ENCODE results near the gene RNF34.

The RNF34 gene

DNA sequence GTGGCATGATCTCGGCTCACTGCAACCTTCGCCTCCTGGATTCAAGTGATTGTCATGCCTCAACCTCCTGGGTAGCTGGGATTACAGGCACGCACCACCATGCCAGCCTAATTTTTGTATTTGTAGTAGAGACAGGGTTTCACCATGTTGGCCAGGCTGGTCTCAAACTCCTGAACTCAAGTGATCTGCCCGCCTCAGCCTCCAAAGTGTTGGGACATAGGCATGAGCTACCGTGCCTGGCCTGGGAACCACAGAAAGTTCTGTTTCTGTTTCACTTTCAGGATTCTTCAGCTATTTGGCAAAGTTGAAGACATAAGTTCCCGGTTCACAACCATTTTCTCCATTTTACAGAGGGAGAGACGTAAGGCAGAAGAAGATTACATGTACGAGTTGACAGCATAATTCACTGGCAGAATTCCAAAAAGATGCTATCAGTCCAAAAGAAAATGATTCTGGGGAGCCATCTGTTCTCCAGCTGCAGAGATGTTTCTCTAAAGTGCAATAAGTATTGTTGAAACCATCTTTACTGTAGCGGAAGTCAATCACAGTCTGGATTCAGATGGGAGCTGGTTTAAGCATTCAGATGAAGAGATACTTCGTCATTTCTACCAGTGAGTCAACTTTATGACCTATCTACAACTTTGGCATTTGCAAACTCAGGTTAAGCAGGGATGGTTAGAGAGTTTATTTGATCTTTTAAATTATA, 8.1 kb upstream of the RNF34 start:
- DNase-seq (ENCODE audit: extremely low spot score) = peak; percentile 60
- ChIA-PET CTCF (interaction anchor here (1.2 to 1.7 kb wide), 5 partner anchors 8 to 56 kb away, joined by 3 to 5 read pairs (median 3); partner anchors contain the start of gene RNF34), POLR2A (interaction anchor here (0.7 kb wide), 1 partner anchor 9 kb away, joined by 4 read pairs; the partner anchor contains the start of gene RNF34)
- TF ChIP-seq, protein P1, sequence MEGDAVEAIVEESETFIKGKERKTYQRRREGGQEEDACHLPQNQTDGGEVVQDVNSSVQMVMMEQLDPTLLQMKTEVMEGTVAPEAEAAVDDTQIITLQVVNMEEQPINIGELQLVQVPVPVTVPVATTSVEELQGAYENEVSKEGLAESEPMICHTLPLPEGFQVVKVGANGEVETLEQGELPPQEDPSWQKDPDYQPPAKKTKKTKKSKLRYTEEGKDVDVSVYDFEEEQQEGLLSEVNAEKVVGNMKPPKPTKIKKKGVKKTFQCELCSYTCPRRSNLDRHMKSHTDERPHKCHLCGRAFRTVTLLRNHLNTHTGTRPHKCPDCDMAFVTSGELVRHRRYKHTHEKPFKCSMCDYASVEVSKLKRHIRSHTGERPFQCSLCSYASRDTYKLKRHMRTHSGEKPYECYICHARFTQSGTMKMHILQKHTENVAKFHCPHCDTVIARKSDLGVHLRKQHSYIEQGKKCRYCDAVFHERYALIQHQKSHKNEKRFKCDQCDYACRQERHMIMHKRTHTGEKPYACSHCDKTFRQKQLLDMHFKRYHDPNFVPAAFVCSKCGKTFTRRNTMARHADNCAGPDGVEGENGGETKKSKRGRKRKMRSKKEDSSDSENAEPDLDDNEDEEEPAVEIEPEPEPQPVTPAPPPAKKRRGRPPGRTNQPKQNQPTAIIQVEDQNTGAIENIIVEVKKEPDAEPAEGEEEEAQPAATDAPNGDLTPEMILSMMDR (IDR thresholded peaks at IDR 0.05; ENCODE audit: control extremely low read depth, extremely low read depth, low read depth, missing control alignments) = no peak

GRCh38 chr12:121392325-121392716, 7.6 kb upstream of the RNF34 start:
- POLR2A ChIA-PET = interaction anchor here (0.7 kb wide), 1 partner anchor 8 kb away, joined by 4 read pairs; the partner anchor contains the start of gene RNF34

GRCh38 chr12:121397521-121397920, 2.4 kb upstream of the RNF34 start:
- TF ChIP-seq, protein P1 (IDR thresholded peaks at IDR 0.05; ENCODE audit: control extremely low read depth, extremely low read depth, low read depth, missing control alignments) = no peak
- CTCF ChIA-PET = interaction anchor here (1.1 kb wide), 1 partner anchor 14 kb away, joined by 3 read pairs; no protein-coding TSS in a partner anchor
- no peak for DNase-seq (ENCODE audit: extremely low spot score)
- POLR2A ChIA-PET = no interaction called here

More at GRCh38 chr12:121392325-121392716, 7.6 kb upstream of the RNF34 start:
- CTCF ChIA-PET = interaction anchor here (1.3 to 1.7 kb wide), 4 partner anchors 8 to 57 kb away, joined by 3 to 5 read pairs (median 4); partner anchors contain the start of gene RNF34
- DNase-seq (ENCODE audit: extremely low spot score) = no peak
- TF ChIP-seq, protein P1 (IDR thresholded peaks at IDR 0.05; ENCODE audit: control extremely low read depth, extremely low read depth, low read depth, missing control alignments) = no peak

DNA sequence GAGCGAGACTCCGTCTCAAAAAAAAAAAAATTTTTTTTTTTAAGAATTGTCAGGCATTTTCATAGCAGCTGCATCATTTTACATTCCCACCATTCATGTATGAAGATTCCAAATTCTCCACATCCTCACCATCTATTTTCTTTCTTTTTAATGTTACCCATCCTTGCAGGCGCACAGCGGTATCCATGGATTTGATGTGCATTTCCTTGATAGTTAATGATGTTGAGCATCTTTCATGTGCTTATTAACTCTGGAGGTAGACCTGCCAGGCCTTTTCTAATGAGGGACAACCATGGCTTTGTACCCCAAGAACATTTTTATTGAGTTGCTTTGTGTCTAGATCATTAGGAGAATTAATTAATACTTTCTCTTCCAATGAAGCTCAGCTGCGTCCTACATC, 1.6 kb upstream of the RNF34 start:
- TF ChIP-seq, protein P1 (IDR thresholded peaks at IDR 0.05; ENCODE audit: control extremely low read depth, extremely low read depth, low read depth, missing control alignments) = no peak
- CTCF ChIA-PET = no interaction called here
- DNase-seq (ENCODE audit: extremely low spot score) = no peak
- POLR2A ChIA-PET = no interaction called here

DNA sequence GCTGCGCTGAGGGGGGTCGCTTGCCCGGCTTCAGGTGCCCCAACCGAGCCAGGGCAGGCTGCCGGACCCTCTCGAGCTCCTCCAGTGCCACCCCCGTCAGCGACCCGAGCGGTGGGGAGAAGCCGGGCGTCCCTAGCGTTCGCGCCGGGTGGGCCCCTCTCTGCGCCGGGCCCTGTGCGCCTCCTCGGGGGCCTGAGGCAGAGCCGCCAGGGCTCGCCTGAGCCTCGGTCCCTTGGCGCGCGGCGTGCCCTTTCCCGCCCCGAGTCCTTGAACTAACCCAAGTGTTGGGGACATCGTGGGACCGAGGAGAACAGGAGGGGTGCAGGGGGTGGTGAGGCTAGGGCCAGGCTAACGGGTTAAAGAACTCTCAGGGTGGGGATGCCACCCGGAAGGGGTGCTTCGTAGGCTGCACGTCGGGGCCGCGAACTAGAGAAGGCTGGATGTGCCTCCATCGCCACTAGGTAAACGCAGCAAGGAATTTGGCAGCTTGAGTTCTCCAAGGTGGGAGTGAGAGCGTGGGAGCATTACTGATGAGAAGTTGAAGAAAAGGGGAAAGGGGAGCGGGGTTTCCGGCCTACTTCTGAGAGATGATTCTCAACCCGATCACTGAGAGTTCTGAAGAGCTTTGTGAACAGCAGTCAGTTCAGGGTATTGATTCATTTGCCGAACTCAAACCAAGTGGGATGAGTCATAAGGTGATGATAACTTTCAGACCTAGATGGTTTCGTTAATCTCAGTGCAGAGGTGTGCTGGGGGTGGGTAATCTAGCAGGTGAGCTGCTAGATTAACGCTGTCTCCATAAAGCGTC, 618 bp downstream of the RNF34 start:
- TF ChIP-seq, protein P1 (IDR thresholded peaks at IDR 0.05; ENCODE audit: control extremely low read depth, extremely low read depth, low read depth, missing control alignments) = no peak
- ChIA-PET POLR2A (interaction anchor here (0.8 to 1.5 kb wide), 5 partner anchors 9 to 387 kb away, joined by 4 to 6 read pairs (median 4); partner anchors contain the start of gene ANAPC5), CTCF (interaction anchor here (0.9 to 3.7 kb wide), 9 partner anchors 9 to 214 kb away, joined by 3 to 19 read pairs (median 4); no protein-coding TSS in a partner anchor)
- peak; percentile 59 for DNase-seq (ENCODE audit: extremely low spot score)

- TF ChIP-seq, protein P1 (IDR thresholded peaks at IDR 0.05; ENCODE audit: control extremely low read depth, extremely low read depth, low read depth, missing control alignments) = no peak
- DNase-seq (ENCODE audit: extremely low spot score) = no peak
- ChIA-PET CTCF (interaction anchor here (0.9 to 4.3 kb wide), 4 partner anchors 38 to 75 kb away, joined by 3 to 20 read pairs (median 4); no protein-coding TSS in a partner anchor), POLR2A (interaction anchor here (0.7 kb wide), 1 partner anchor 29 kb away, joined by 9 read pairs; no protein-coding TSS in a partner anchor)
Observed at GRCh38 chr12:121403721-121404120, 3.8 kb downstream of the RNF34 start.

All from GM10248 (cell line).